GM21619 (cell line): ENCODE results near the gene ZNF624.

Experiments
- ATAC-seq: cut with Tn5 transposase; IDR thresholded peaks from one replicate; pipeline ENCODE4 v1.9.1; 2021; ENCODE audit not compliant: unreplicated experiment

The ZNF624 gene

GRCh38 chr17:16599537-16599936, 54.1 kb downstream of the ZNF624 start:
- no peak for ATAC-seq

GRCh38 chr17:16593356-16594102, 60.1 kb downstream of the ZNF624 start:
- ATAC-seq, result no peak

GRCh38 chr17:16589097-16589969, 64.3 kb downstream of the ZNF624 start:
- peak; percentile 81 for ATAC-seq

GRCh38 chr17:16585796-16586195, 67.9 kb downstream of the ZNF624 start:
- no peak for ATAC-seq

- ATAC-seq, result no peak
Measured at GRCh38 chr17:16584273-16584995, 69.2 kb downstream of the ZNF624 start.

- no peak for ATAC-seq
Measured at GRCh38 chr17:16583781-16584180, 69.9 kb downstream of the ZNF624 start.

DNA sequence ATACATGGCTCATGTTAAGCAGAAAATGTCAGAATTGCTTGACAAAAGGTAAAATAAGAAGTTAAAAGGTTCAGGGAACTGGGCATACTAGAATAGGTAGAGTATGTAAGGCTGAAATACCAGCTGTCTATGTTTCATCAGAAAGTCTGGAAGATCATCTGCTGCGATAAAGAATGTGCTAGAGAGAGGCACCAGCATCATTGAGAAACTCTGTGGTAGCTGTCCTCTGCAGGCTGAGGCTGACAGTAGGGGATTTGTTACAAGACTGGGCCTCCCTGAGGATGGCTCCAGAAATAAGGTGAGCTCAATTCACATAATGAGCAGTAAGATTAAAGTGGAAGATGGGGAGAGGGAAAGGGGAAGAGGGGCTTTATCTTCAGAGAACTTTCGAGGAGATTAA, 80.2 kb downstream of the ZNF624 start:
- no peak for ATAC-seq
